CD14-positive monocyte (primary cell): ENCODE results near the gene OTUB1. TPM values are rescaled to one million over a fixed set of nuclear protein-coding genes. Genes with fewer than 3 reads are reported as not detected.

ENCODE experiments used
- DNase-seq, 3 donors: peaks; one replicate each; pipeline ENCODE4 v3.0.0-alpha.2; 2011 to 2022
- H2AFZ ChIP-seq: 2 replicates; pipeline ENCODE4 v1.6.0; 2012; ENCODE audit warnings: mild to moderate bottlenecking, low read depth, low read length, inconsistent platforms; ENCODE audit not compliant: insufficient read depth, poor library complexity, severe bottlenecking
- H3K27ac ChIP-seq, 2 donors: 1 replicate in 1 of 2; 2 replicates in 1 of 2; pipeline ENCODE4 v1.5.1; 2012 to 2013; ENCODE audit warnings: low read length in 2 of 2, control low read depth in 1 of 2, inconsistent platforms in 1 of 2, low read depth in 1 of 2, mild to moderate bottlenecking in 1 of 2
- H3K27me3 ChIP-seq, 2 donors: one replicate each; pipeline versions ENCODE4 v1.6.0 to v1.6.1; 2011 to 2013; ENCODE audit warnings: low read length in 2 of 2; ENCODE audit not compliant: control insufficient read depth in 2 of 2, insufficient read depth in 2 of 2
- H3K36me3 ChIP-seq, 2 donors: replicated peaks in 1 of 2; 1 replicate in 1 of 2; 2 replicates in 1 of 2; pipeline versions ENCODE4 v1.5.1 to v1.6.1; 2012 to 2013; ENCODE audit warnings: low read length in 2 of 2, control low read depth in 1 of 2, inconsistent platforms in 1 of 2, mild to moderate bottlenecking in 1 of 2; ENCODE audit not compliant: insufficient read depth in 2 of 2, control insufficient read depth in 1 of 2
- H3K4me1 ChIP-seq, 2 donors: 1 replicate in 1 of 2; 2 replicates in 1 of 2; pipeline versions ENCODE4 v1.5.1 to v1.6.1; 2012 to 2013; ENCODE audit warnings: low read length in 2 of 2, control low read depth in 1 of 2, inconsistent platforms in 1 of 2, mild to moderate bottlenecking in 1 of 2, moderate library complexity in 1 of 2; ENCODE audit not compliant: insufficient read depth in 2 of 2, control insufficient read depth in 1 of 2
- H3K4me2 ChIP-seq: replicated peaks from 2 replicates; pipeline ENCODE3; 2012; ENCODE audit warnings: low read length, moderate library complexity, mild to moderate bottlenecking; ENCODE audit not compliant: poor library complexity, severe bottlenecking; ENCODE audit errors: extremely low read depth
- H3K4me3 ChIP-seq, 3 experiments: fragments of 200-600 bp in 1 of 3; sonication (generic) in 1 of 3; replicated peaks in 1 of 3; 1 replicate in 2 of 3; 2 replicates in 1 of 3; pipeline ENCODE4 v1.5.1; 2011 to 2013; ENCODE audit warnings: low read length in 3 of 3, mild to moderate bottlenecking in 3 of 3, control low read depth in 2 of 3, low read depth in 2 of 3, inconsistent platforms in 1 of 3, moderate library complexity in 1 of 3
- H3K79me2 ChIP-seq: 2 replicates; pipeline ENCODE4 v1.6.0; 2012; ENCODE audit warnings: mild to moderate bottlenecking, control low read depth, inconsistent platforms, low read length, moderate library complexity; ENCODE audit not compliant: insufficient read depth
- H3K9ac ChIP-seq: 2 replicates; pipeline ENCODE4 v1.6.0; 2017; ENCODE audit warnings: low read length, mild to moderate bottlenecking; ENCODE audit not compliant: insufficient read depth, poor library complexity, severe bottlenecking
- H3K9me3 ChIP-seq, 2 donors: replicated peaks in 1 of 2; 1 replicate in 1 of 2; 2 replicates in 1 of 2; pipeline versions ENCODE4 v1.5.1 to v1.6.1; 2012 to 2013; ENCODE audit warnings: low read length in 2 of 2, control low read depth in 1 of 2; ENCODE audit not compliant: control insufficient read depth in 1 of 2, insufficient read depth in 1 of 2
- H4K20me1 ChIP-seq: 2 replicates; pipeline ENCODE4 v1.6.0; 2012; ENCODE audit warnings: mild to moderate bottlenecking, low read length, control low read depth, moderate library complexity; ENCODE audit not compliant: insufficient read depth
- H3K27ac Mint-ChIP-seq, 7 donors: one replicate each; pipeline ENCODE4 v1.8.0; 2020; ENCODE audit warnings: mild to moderate bottlenecking in 7 of 7, mixed read lengths in 7 of 7, moderate library complexity in 6 of 7, inconsistent platforms in 2 of 7
- H3K27me3 Mint-ChIP-seq, 3 donors: one replicate each; pipeline ENCODE4 v1.8.0; 2021 to 2022; ENCODE audit warnings: low read depth in 3 of 3, mild to moderate bottlenecking in 3 of 3, mixed read lengths in 3 of 3, moderate library complexity in 3 of 3, inconsistent platforms in 1 of 3
- H3K36me3 Mint-ChIP-seq, 2 donors: one replicate each; pipeline ENCODE4 v1.8.0; 2020; ENCODE audit warnings: mixed read lengths in 2 of 2, inconsistent platforms in 1 of 2, mild to moderate bottlenecking in 1 of 2
- H3K4me1 Mint-ChIP-seq: one replicate; pipeline ENCODE4 v1.8.0; 2020; ENCODE audit warnings: mild to moderate bottlenecking, mixed read lengths
- H3K4me3 Mint-ChIP-seq, 2 donors: one replicate each; pipeline ENCODE4 v1.8.0; 2020; ENCODE audit warnings: mild to moderate bottlenecking in 2 of 2, mixed read lengths in 2 of 2, moderate library complexity in 1 of 2
- H3K9me3 Mint-ChIP-seq, 7 donors: one replicate each; pipeline ENCODE4 v1.8.0; 2020 to 2022; ENCODE audit warnings: mixed read lengths in 7 of 7, mild to moderate bottlenecking in 6 of 7, moderate library complexity in 6 of 7, inconsistent platforms in 2 of 7
- CTCF ChIP-seq: fragments of 200-600 bp; IDR thresholded peaks from one replicate; pipeline ENCODE4 v1.8.0; 2022; ENCODE audit warnings: antibody characterized with exemption, mild to moderate bottlenecking
- WGBS: methylation state at CpG from one replicate; pipeline ENCODE4 v1.1.5; 2013; ENCODE audit warnings: missing lambda C conversion rate; ENCODE audit not compliant: insufficient coverage; 5-methylcytosine and 5-hydroxymethylcytosine counted together
- intact Hi-C, 2 donors: fragments of 100-400 bp; cut with micrococcal nuclease; formaldehyde crosslinking; loops; one replicate each; pipeline versions ENCODE4 v1.15.0 to v1.15.1; 2023
- polyA minus RNA-seq: library from RNA; depleted of rRNA, polyadenylated mRNA; stranded (reverse); fragments of >200 nt; gene quantifications from 2 replicates; pipeline ENCODE4 v1.2.3, GENCODE V29; 2012
- polyA plus RNA-seq, 3 donors: library from polyadenylated mRNA; depleted of rRNA in 1 of 3; unstranded in 2 of 3; stranded (reverse) in 1 of 3; fragments of 300-500 nt in 2 of 3; fragments of >200 nt in 1 of 3; fragmentation: Illumina TruSeq in 2 of 3; gene quantifications; 1 replicate in 2 of 3; 2 replicates in 1 of 3; pipeline ENCODE4 v1.2.3, GENCODE V29; 2012 to 2021
- total RNA-seq, 12 experiments: library from RNA in 1 of 12; stranded (reverse) in 1 of 12; fragments of 120-200 nt in 1 of 12; gene quantifications; one replicate each; pipeline ENCODE4 v1.2.4 and lab custom pipeline; 2013 to 2026; ENCODE audit warnings: mixed read lengths in 6 of 12, inconsistent platforms in 1 of 12

Gene OTUB1
- total RNA-seq (2013): 44.6 TPM
- polyA plus RNA-seq (100 to 1,000 TPM; 131 to 170 (median 140) TPM), polyA minus RNA-seq (40.5 and 62.0 TPM in 2 replicates), total RNA-seq (lab: John Stamatoyannopoulos, UW) (15.9 to 41.7 (median 32.1) reads per million in 11 experiments)

- H3K27ac Mint-ChIP-seq: peak within 1 kb of the TSS; percentile 92 to 98 (median 96)
- under 1% methylated on average over 51 of the region's 63 CpGs for WGBS
- no peak for TF ChIP-seq CTCF
- Histone ChIP-seq H3K9me3 (no peaks in the 10 kb centered on the region), H3K36me3 (peaks cover 17 to 27% of the 10 kb centered on the region in 2 donors), H4K20me1 (peaks cover 42% of the 10 kb centered on the region), H3K27ac (peak within 1 kb of the TSS; percentile 81 to 93), H2AFZ (peak within 1 kb of the TSS; percentile 97), H3K4me3 (peak within 1 kb of the TSS; percentile 83 to 99 (median 97)), H3K4me1 (peaks cover 37 to 48% of the 10 kb centered on the region in 2 donors), H3K9ac (peak within 1 kb of the TSS; percentile 97), H3K79me2 (peaks cover 40% of the 10 kb centered on the region), H3K27me3 (no peaks in the 10 kb centered on the region), H3K4me2 (peak within 1 kb of the TSS; percentile 97)
- peaks cover 29 to 33% of the 10 kb centered on the region in 2 donors for H3K36me3 Mint-ChIP-seq
- intact Hi-C loops: no loop called here
- H3K27me3 Mint-ChIP-seq: peaks cover 0 to 4% (median 1%) of the 10 kb centered on the region in 3 donors
- peaks cover 39% of the 10 kb centered on the region for H3K4me1 Mint-ChIP-seq
- no peaks in the 10 kb centered on the region for H3K9me3 Mint-ChIP-seq
- DNase-seq: peak; percentile 84 to 92 (median 90)
- peak within 1 kb of the TSS; percentile 97 to 99 for H3K4me3 Mint-ChIP-seq
Measured at GRCh38 chr11:63986156-63986931, at the start of gene OTUB1. OTUB1 (plus strand) TSS chr11:63986438; CDS start chr11:63986457, 19 bp downstream.

- 30% methylated on average over 8 of the region's 30 CpGs for WGBS
- no peak for TF ChIP-seq CTCF
- peaks cover 32% of the 10 kb centered on the region for H3K4me1 Mint-ChIP-seq
- H3K4me2 ChIP-seq: peak overlapping the region; percentile 100
- H3K4me3 ChIP-seq: peak overlapping the region; percentile 54 to 90 (median 71)
- no peaks in the 10 kb centered on the region for H4K20me1 ChIP-seq
- no peaks in the 10 kb centered on the region for H3K9me3 Mint-ChIP-seq
- H3K4me3 Mint-ChIP-seq: peak overlapping the region; percentile 87 to 95
- no peaks in the 10 kb centered on the region for H3K36me3 ChIP-seq
- peak overlapping the region in 5 of 7 donors; percentile 32 to 88 (median 69) for H3K27ac Mint-ChIP-seq
- H3K4me1 ChIP-seq: peaks cover 35 to 36% of the 10 kb centered on the region in 2 donors
- H3K36me3 Mint-ChIP-seq: no peaks in the 10 kb centered on the region
- no peak for DNase-seq
- H3K27me3 Mint-ChIP-seq: peaks cover 6 to 13% (median 12%) of the 10 kb centered on the region in 3 donors
- no peaks in the 10 kb centered on the region for H3K9me3 ChIP-seq
- H3K79me2 ChIP-seq: peaks cover 23% of the 10 kb centered on the region
- H2AFZ ChIP-seq: peak overlapping the region; percentile 91
- intact Hi-C loops: loop anchor here in 1 of 2 donors (2.0 kb wide), 1 partner anchor 97 kb away; no protein-coding TSS in a partner anchor
- no peaks in the 10 kb centered on the region for H3K27me3 ChIP-seq
- no peak overlapping the region for H3K27ac ChIP-seq
- H3K9ac ChIP-seq: peak overlapping the region; percentile 70
Measured at GRCh38 chr11:63937713-63938478, 48.3 kb upstream of the OTUB1 start.
